ENCODE measurements around the gene NRP1.

Gene NRP1

DNA sequence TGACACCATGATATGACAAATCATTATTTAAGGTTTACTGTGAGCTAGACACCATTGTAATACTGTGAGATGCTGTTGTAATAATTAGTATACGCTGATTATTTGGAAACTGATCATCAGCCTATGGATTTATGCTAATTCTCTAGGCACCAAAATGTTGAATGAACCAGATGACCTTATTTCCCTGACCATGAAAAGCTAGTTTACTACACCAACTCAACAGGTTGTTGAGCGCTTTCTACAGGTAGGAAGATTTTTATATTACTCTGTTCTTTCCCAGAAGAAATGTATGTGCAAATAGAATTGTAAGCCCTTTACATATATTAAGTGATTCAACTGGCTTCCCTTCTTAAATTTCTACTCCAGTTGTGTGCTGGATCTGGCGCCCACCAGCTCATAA is 6.2 kb downstream of the NRP1 start:
- no peak overlapping the region for H3K27ac ChIP-seq (ENCODE audit: poor library complexity, severe bottlenecking)
- H3K4me1 ChIP-seq (ENCODE audit: insufficient read depth, poor library complexity, severe bottlenecking), result peaks cover 34% of the 10 kb centered on the region
- DNase-seq (ENCODE audit: low spot score) (no peak), ATAC-seq (ENCODE audit: low read depth) (no peak)
- H3K4me3 ChIP-seq (ENCODE audit: severe bottlenecking), result no peak overlapping the region
- H3K36me3 ChIP-seq (ENCODE audit: low read depth), result peaks cover 93% of the 10 kb centered on the region
- no peak for TF ChIP-seq CTCF (IDR thresholded peaks at IDR 0.05; ENCODE audit: poor library complexity, severe bottlenecking)
- H3K27me3 ChIP-seq (ENCODE audit: insufficient read depth, poor library complexity, severe bottlenecking), result no peaks in the 10 kb centered on the region
- no peaks in the 10 kb centered on the region for H3K9me3 ChIP-seq (ENCODE audit: severe bottlenecking)

DNA sequence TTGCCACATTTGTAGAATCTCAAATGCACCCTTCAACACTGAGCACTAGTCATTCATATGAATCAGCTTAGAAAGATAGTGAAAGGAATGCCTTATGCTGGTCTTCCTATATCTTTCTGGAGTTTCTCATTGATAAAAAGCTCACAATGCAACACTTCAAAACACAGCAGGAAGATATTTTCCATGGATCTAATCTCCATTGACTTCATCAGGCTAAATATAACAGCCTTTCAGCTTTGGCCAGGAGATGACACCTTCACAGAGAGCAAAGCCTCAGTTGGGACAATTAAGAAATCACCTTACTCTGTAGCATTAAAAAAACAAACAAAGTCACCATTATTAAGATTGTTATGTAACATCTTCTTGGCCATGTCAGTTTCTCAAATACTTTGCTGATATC is 6.7 kb downstream of the NRP1 start:
- ATAC-seq (ENCODE audit: low read depth) (0 out of 3 replicates have a peak, but pooled peaks have one; percentile 20), DNase-seq (ENCODE audit: low spot score) (no peak)
- Histone ChIP-seq H3K4me3 (ENCODE audit: severe bottlenecking) (no peak overlapping the region), H3K27me3 (ENCODE audit: insufficient read depth, poor library complexity, severe bottlenecking) (no peaks in the 10 kb centered on the region), H3K9me3 (ENCODE audit: severe bottlenecking) (no peaks in the 10 kb centered on the region), H3K4me1 (ENCODE audit: insufficient read depth, poor library complexity, severe bottlenecking) (peaks cover 34% of the 10 kb centered on the region), H3K36me3 (ENCODE audit: low read depth) (peaks cover 92% of the 10 kb centered on the region), H3K27ac (ENCODE audit: poor library complexity, severe bottlenecking) (peak overlapping the region; percentile 24)
- peak; percentile 57 for TF ChIP-seq CTCF (IDR thresholded peaks at IDR 0.05; ENCODE audit: poor library complexity, severe bottlenecking)

GRCh38 chr10:33326933-33327332 is 7.5 kb downstream of the NRP1 start:
- peaks cover 98% of the 10 kb centered on the region for H3K36me3 ChIP-seq (ENCODE audit: low read depth)
- H3K9me3 ChIP-seq (ENCODE audit: severe bottlenecking), result no peaks in the 10 kb centered on the region
- peaks cover 34% of the 10 kb centered on the region for H3K4me1 ChIP-seq (ENCODE audit: insufficient read depth, poor library complexity, severe bottlenecking)
- ATAC-seq (ENCODE audit: low read depth) (no peak), DNase-seq (ENCODE audit: low spot score) (no peak)
- no peak overlapping the region for H3K4me3 ChIP-seq (ENCODE audit: severe bottlenecking)
- H3K27ac ChIP-seq (ENCODE audit: poor library complexity, severe bottlenecking), result peak overlapping the region; percentile 24
- no peaks in the 10 kb centered on the region for H3K27me3 ChIP-seq (ENCODE audit: insufficient read depth, poor library complexity, severe bottlenecking)
- no peak for TF ChIP-seq CTCF (IDR thresholded peaks at IDR 0.05; ENCODE audit: poor library complexity, severe bottlenecking)

DNA sequence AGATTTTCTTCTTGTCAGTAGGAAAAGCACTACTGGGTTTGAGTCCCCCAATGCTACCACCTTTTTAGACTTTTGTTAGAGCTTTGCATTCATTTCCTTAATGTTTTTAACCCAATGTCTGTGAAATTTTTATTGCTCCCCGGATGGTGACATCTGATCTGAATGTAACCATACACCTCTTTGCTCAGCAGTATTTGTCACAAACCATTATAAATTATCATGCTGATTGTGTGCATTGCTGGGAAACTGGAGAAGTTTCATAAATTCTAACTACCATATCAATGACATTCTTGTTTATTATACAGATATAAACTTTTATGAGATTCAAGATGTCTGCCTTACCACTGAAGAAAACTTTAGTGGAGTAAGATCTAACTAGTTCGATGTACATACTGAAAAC is 8.5 kb downstream of the NRP1 start:
- Histone ChIP-seq H3K27me3 (ENCODE audit: insufficient read depth, poor library complexity, severe bottlenecking) (no peaks in the 10 kb centered on the region), H3K9me3 (ENCODE audit: severe bottlenecking) (no peaks in the 10 kb centered on the region), H3K4me3 (ENCODE audit: severe bottlenecking) (no peak overlapping the region), H3K36me3 (ENCODE audit: low read depth) (peaks cover 98% of the 10 kb centered on the region), H3K4me1 (ENCODE audit: insufficient read depth, poor library complexity, severe bottlenecking) (peaks cover 34% of the 10 kb centered on the region), H3K27ac (ENCODE audit: poor library complexity, severe bottlenecking) (no peak overlapping the region)
- TF ChIP-seq CTCF (IDR thresholded peaks at IDR 0.05; ENCODE audit: poor library complexity, severe bottlenecking), result no peak
- no peak for ATAC-seq (ENCODE audit: low read depth)
- DNase-seq (ENCODE audit: low spot score), result no peak

DNA sequence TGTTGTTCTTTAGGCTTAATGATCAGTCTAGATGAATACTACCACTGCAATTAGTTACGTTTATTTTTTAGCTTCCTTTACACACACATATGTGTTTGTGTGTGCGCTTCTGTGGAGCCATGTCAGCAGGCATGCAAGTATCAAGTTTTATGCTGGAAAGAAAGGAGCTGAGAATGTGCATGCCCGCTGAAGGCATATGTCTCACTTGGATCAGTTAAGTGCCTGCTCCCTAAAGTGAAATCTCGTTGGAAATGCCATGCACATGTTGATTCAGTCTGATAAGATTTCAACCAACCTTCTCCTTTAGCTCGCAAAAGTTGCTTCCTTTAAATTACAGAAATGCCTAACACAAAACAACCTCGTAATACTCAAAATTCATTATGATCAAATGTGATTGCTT is 10.7 kb downstream of the NRP1 start:
- peaks cover 83% of the 10 kb centered on the region for H3K36me3 ChIP-seq (ENCODE audit: low read depth)
- DNase-seq (ENCODE audit: low spot score) (no peak), ATAC-seq (ENCODE audit: low read depth) (no peak)
- H3K4me1 ChIP-seq (ENCODE audit: insufficient read depth, poor library complexity, severe bottlenecking), result peaks cover 21% of the 10 kb centered on the region
- no peak for TF ChIP-seq CTCF (IDR thresholded peaks at IDR 0.05; ENCODE audit: poor library complexity, severe bottlenecking)
- H3K27ac ChIP-seq (ENCODE audit: poor library complexity, severe bottlenecking), result no peak overlapping the region
- H3K4me3 ChIP-seq (ENCODE audit: severe bottlenecking), result no peak overlapping the region
- H3K27me3 ChIP-seq (ENCODE audit: insufficient read depth, poor library complexity, severe bottlenecking), result no peaks in the 10 kb centered on the region
- H3K9me3 ChIP-seq (ENCODE audit: severe bottlenecking), result no peaks in the 10 kb centered on the region
